Breast epithelium (tissue), 4 donors: ENCODE data around the gene CLCN7. TPM values are rescaled to one million over a fixed set of nuclear protein-coding genes. Genes with fewer than 3 reads are reported as not detected.
A peak's percentile ranks its signal among the peaks of the same experiment; 100 is the strongest.

Experiments
- DNase-seq, 2 donors: peaks; one replicate each; pipeline ENCODE4 v3.0.0-alpha.2; 2019; ENCODE audit warnings: low spot score in 2 of 2
- H3K27ac ChIP-seq, 2 donors: fragments of 200-600 bp; sonication (generic) in 1 of 2; one replicate each; pipeline ENCODE4 v1.5.1; 2016 to 2019; ENCODE audit warnings: mild to moderate bottlenecking in 1 of 2
- H3K27me3 ChIP-seq, 2 donors: fragments of 200-600 bp; sonication (generic) in 1 of 2; one replicate each; pipeline versions ENCODE4 v1.5.1 to v1.6.0; 2017 to 2019; ENCODE audit warnings: control low read depth in 1 of 2, mild to moderate bottlenecking in 1 of 2
- H3K36me3 ChIP-seq: fragments of 200-600 bp; one replicate; pipeline ENCODE4 v1.5.1; 2019
- H3K4me1 ChIP-seq, 2 donors: fragments of 200-600 bp; sonication (generic); one replicate each; pipeline ENCODE4 v1.5.1; 2016 to 2019; ENCODE audit warnings: control low read depth in 1 of 2
- H3K4me3 ChIP-seq, 3 donors: fragments of 200-600 bp; sonication (generic); 1 replicate in 2 of 3; 2 replicates in 1 of 3; pipeline ENCODE4 v1.5.1; 2016 to 2019; ENCODE audit warnings: mild to moderate bottlenecking in 3 of 3, moderate library complexity in 2 of 3
- H3K9me3 ChIP-seq, 2 donors: fragments of 200-600 bp; sonication (generic) in 1 of 2; one replicate each; pipeline ENCODE4 v1.5.1; 2016 to 2019; ENCODE audit warnings: control low read depth in 1 of 2
- POLR2A ChIP-seq: fragments of 450-650 bp; IDR thresholded peaks from one replicate; pipeline ENCODE4 v1.6.1; 2016; ENCODE audit warnings: antibody characterized with exemption, mild to moderate bottlenecking, moderate library complexity
- POLR2AphosphoS5 ChIP-seq, 3 donors: sonication (generic); formaldehyde crosslinking; IDR thresholded peaks; one replicate each; pipeline ENCODE4 v1.6.1; 2017; ENCODE audit warnings: antibody characterized with exemption in 3 of 3
- intact Hi-C: fragments of 100-400 bp; cut with DNase I; formaldehyde crosslinking; loops from one replicate; pipeline ENCODE4 v1.15.1; 2023; ENCODE audit warnings: low total_unique reads
- total RNA-seq, 3 donors: library from RNA; depleted of rRNA; stranded (reverse); fragments of >200 nt; gene quantifications; one replicate each; pipeline ENCODE4 v1.1.0, GENCODE V29; 2016
- TF ChIP-seq, protein P1 (sequence below), 3 donors: fragments of 450-650 bp; IDR thresholded peaks; one replicate each; pipeline ENCODE4 v1.5.1; 2016 to 2017; ENCODE audit warnings: antibody characterized with exemption in 3 of 3, mild to moderate bottlenecking in 3 of 3, moderate library complexity in 3 of 3

CLCN7 gene
- total RNA-seq, 3 donors from 2014 or later = 52.2 to 72.3 (median 71.4) TPM

- peak in 2 of 3 donors; percentile 33 to 47 for TF ChIP-seq POLR2AphosphoS5 (IDR thresholded peaks at IDR 0.05)
- TF ChIP-seq, protein P1, sequence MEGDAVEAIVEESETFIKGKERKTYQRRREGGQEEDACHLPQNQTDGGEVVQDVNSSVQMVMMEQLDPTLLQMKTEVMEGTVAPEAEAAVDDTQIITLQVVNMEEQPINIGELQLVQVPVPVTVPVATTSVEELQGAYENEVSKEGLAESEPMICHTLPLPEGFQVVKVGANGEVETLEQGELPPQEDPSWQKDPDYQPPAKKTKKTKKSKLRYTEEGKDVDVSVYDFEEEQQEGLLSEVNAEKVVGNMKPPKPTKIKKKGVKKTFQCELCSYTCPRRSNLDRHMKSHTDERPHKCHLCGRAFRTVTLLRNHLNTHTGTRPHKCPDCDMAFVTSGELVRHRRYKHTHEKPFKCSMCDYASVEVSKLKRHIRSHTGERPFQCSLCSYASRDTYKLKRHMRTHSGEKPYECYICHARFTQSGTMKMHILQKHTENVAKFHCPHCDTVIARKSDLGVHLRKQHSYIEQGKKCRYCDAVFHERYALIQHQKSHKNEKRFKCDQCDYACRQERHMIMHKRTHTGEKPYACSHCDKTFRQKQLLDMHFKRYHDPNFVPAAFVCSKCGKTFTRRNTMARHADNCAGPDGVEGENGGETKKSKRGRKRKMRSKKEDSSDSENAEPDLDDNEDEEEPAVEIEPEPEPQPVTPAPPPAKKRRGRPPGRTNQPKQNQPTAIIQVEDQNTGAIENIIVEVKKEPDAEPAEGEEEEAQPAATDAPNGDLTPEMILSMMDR (IDR thresholded peaks at IDR 0.05) = no peak
- Histone ChIP-seq H3K4me1 (peaks cover under 1 to 6% of the 10 kb centered on the region in 2 donors), H3K4me3 (peak overlapping the region; percentile 40 to 63 (median 48)), H3K36me3 (no peaks in the 10 kb centered on the region), H3K27me3 (no peaks in the 10 kb centered on the region), H3K9me3 (no peaks in the 10 kb centered on the region), H3K27ac (peak overlapping the region; percentile 3 to 48)
- DNase-seq = peak; percentile 85 to 95
- intact Hi-C loops = no loop called here
Measured at GRCh38 chr16:1408171-1408837, 66.5 kb downstream of the CLCN7 start.

- no peaks in the 10 kb centered on the region for H3K9me3 ChIP-seq
- H3K36me3 ChIP-seq = no peaks in the 10 kb centered on the region
- no peaks in the 10 kb centered on the region for H3K27me3 ChIP-seq
- H3K4me3 ChIP-seq = peak overlapping the region; percentile 40 to 63 (median 48)
- intact Hi-C loops = no loop called here
- no peak for TF ChIP-seq POLR2A
- TF ChIP-seq, protein P1 (IDR thresholded peaks at IDR 0.05) = no peak
- peak overlapping the region; percentile 3 to 48 for H3K27ac ChIP-seq
- H3K4me1 ChIP-seq = peaks cover 0 to 6% of the 10 kb centered on the region in 2 donors
- DNase-seq = no peak
Measured at GRCh38 chr16:1407753-1408152, 67.1 kb downstream of the CLCN7 start.

DNA sequence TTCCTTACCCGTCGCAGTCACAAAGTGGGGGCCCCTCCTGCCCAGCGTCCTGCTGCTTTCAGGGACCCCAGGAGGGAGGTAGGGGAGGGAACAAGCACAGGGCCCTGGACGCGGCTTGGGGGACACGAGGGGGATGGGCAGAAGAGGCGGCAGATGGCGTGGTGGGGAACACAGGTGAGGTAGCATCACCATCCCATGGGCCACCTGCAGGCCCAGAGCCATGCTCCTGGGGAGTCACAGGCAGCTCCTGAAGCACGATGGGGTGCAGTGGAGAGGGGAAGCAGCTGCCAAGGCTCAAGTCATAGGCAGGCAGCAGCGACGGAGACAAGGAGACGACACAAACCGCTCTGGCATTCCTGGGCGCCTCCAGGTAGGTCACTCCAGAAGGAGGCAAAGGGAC, 71.1 kb downstream of the CLCN7 start:
- H3K27me3 ChIP-seq = no peaks in the 10 kb centered on the region
- no peak overlapping the region for H3K27ac ChIP-seq
- H3K4me3 ChIP-seq = no peak overlapping the region
- no peaks in the 10 kb centered on the region for H3K36me3 ChIP-seq
- H3K9me3 ChIP-seq = no peaks in the 10 kb centered on the region
- no peak for DNase-seq
- TF ChIP-seq, protein P1 (IDR thresholded peaks at IDR 0.05) = no peak
- TF ChIP-seq POLR2A (no peak), POLR2AphosphoS5 (IDR thresholded peaks at IDR 0.05) (no peak)
- peaks cover 0 to 4% of the 10 kb centered on the region in 2 donors for H3K4me1 ChIP-seq
- intact Hi-C loops = no loop called here

GRCh38 chr16:1403036-1403435, 71.8 kb downstream of the CLCN7 start:
- no peaks in the 10 kb centered on the region for H3K36me3 ChIP-seq

GRCh38 chr16:1401758-1402154, 73.1 kb downstream of the CLCN7 start:
- intact Hi-C loops = no loop called here
- H3K27me3 ChIP-seq = no peaks in the 10 kb centered on the region
- no peak for DNase-seq
- H3K4me3 ChIP-seq = no peak overlapping the region
- H3K9me3 ChIP-seq = no peaks in the 10 kb centered on the region
- H3K36me3 ChIP-seq = no peaks in the 10 kb centered on the region
- no peak overlapping the region for H3K27ac ChIP-seq
- no peaks in the 10 kb centered on the region for H3K4me1 ChIP-seq
- TF ChIP-seq POLR2A (no peak), POLR2AphosphoS5 (IDR thresholded peaks at IDR 0.05) (no peak)
- TF ChIP-seq, protein P1 (IDR thresholded peaks at IDR 0.05) = no peak

More at GRCh38 chr16:1403036-1403435, 71.8 kb downstream of the CLCN7 start:
- Histone ChIP-seq H3K27me3 (no peaks in the 10 kb centered on the region), H3K4me3 (no peak overlapping the region), H3K9me3 (no peaks in the 10 kb centered on the region), H3K27ac (no peak overlapping the region), H3K4me1 (no peaks in the 10 kb centered on the region)
- TF ChIP-seq POLR2A = no peak
- no peak for TF ChIP-seq POLR2AphosphoS5 (IDR thresholded peaks at IDR 0.05)
- TF ChIP-seq, protein P1 (IDR thresholded peaks at IDR 0.05) = no peak
- no peak for DNase-seq
- intact Hi-C loops = no loop called here
